HFF-Myc (cell line): ENCODE results near the gene HMGA1.
A peak's percentile ranks its signal among the peaks of the same experiment; 100 is the strongest.

Experiments used
- DNase-seq: peaks from one replicate; pipeline ENCODE4 v3.0.0-alpha.2; 2011; ENCODE audit warnings: low read depth; ENCODE audit errors: extremely low read depth
- H3K4me3 ChIP-seq: replicated peaks from 2 replicates; pipeline ENCODE4 v1.5.1; 2011; ENCODE audit warnings: low read depth, mild to moderate bottlenecking, control low read depth, low read length
- CTCF ChIP-seq: IDR thresholded peaks from 2 replicates; pipeline ENCODE4 v1.5.1; 2012; ENCODE audit warnings: mild to moderate bottlenecking, low read depth, low read length, control low read depth; ENCODE audit errors: missing control alignments

The HMGA1 gene

GRCh38 chr6:34205916-34206315 lies 30.8 kb upstream of the HMGA1 start:
- no peak overlapping the region for H3K4me3 ChIP-seq
- DNase-seq: no peak
- no peak for TF ChIP-seq CTCF

- no peak for DNase-seq
- H3K4me3 ChIP-seq: no peak overlapping the region
- TF ChIP-seq CTCF: no peak
Measured at GRCh38 chr6:34206726-34207125, 29.9 kb upstream of the HMGA1 start.

GRCh38 chr6:34207695-34208443 lies 28.8 kb upstream of the HMGA1 start:
- no peak overlapping the region for H3K4me3 ChIP-seq
- no peak for DNase-seq
- TF ChIP-seq CTCF: no peak

GRCh38 chr6:34213772-34214171 lies 22.9 kb upstream of the HMGA1 start:
- no peak for TF ChIP-seq CTCF

GRCh38 chr6:34218691-34219090 lies 18.0 kb upstream of the HMGA1 start:
- H3K4me3 ChIP-seq: no peak overlapping the region
- no peak for DNase-seq
- no peak for TF ChIP-seq CTCF

More at GRCh38 chr6:34213772-34214171, 22.9 kb upstream of the HMGA1 start:
- H3K4me3 ChIP-seq: no peak overlapping the region
- DNase-seq: no peak

GRCh38 chr6:34223381-34223955 lies 13.2 kb upstream of the HMGA1 start:
- TF ChIP-seq CTCF: no peak
- no peak for DNase-seq
- peak overlapping the region; percentile 32 for H3K4me3 ChIP-seq
